Measurements from ENCODE around the gene PLEKHA7. TPM values are rescaled to one million over a fixed set of nuclear protein-coding genes. Genes with fewer than 3 reads are reported as not detected.

Gene PLEKHA7
- total and polyA plus RNA-seq, 7 donors, result 0.74 to 2.6 (median 1.2) TPM

DNA sequence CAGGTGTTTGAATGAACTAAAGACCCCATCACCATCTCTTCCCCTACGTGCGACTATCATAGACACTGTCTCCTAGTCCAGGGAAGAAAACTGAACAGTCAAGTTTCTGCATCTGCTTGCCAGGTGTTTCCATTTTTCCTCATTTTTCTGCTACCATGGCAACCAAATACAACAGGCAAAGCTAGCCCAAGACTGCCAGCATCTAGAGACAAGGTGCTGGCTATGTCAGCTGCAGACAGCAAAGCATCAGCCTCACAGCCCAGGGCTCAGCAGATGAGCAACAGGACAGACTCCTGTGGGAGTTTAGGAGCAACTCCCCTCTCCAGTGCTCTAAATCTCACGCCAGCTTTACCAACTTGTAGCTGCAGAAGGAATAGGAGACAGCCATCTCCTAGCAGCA lies 151.5 kb downstream of the PLEKHA7 start:
- H3K36me3 ChIP-seq (ENCODE audit: insufficient read depth in 1 of 2, low read depth in 1 of 2), result no peaks in the 10 kb centered on the region
- intact Hi-C loops (cut with DNase I), result no loop called here
- TF ChIP-seq, protein P1, sequence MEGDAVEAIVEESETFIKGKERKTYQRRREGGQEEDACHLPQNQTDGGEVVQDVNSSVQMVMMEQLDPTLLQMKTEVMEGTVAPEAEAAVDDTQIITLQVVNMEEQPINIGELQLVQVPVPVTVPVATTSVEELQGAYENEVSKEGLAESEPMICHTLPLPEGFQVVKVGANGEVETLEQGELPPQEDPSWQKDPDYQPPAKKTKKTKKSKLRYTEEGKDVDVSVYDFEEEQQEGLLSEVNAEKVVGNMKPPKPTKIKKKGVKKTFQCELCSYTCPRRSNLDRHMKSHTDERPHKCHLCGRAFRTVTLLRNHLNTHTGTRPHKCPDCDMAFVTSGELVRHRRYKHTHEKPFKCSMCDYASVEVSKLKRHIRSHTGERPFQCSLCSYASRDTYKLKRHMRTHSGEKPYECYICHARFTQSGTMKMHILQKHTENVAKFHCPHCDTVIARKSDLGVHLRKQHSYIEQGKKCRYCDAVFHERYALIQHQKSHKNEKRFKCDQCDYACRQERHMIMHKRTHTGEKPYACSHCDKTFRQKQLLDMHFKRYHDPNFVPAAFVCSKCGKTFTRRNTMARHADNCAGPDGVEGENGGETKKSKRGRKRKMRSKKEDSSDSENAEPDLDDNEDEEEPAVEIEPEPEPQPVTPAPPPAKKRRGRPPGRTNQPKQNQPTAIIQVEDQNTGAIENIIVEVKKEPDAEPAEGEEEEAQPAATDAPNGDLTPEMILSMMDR (IDR thresholded peaks at IDR 0.05), result no peak
- no peaks in the 10 kb centered on the region for H3K27me3 ChIP-seq (ENCODE audit: insufficient read depth in 3 of 3, low read length in 2 of 3)
- no peaks in the 10 kb centered on the region for H3K4me1 ChIP-seq
- H3K4me3 ChIP-seq, result no peak overlapping the region
- H3K9me3 ChIP-seq, result no peaks in the 10 kb centered on the region
- 79 to 88% (median 85%) methylated on average over 3 of the region's 3 CpGs for WGBS, 3 donors
- no peak for DNase-seq
- no peak overlapping the region for H3K27ac ChIP-seq
- no peak for ATAC-seq

DNA sequence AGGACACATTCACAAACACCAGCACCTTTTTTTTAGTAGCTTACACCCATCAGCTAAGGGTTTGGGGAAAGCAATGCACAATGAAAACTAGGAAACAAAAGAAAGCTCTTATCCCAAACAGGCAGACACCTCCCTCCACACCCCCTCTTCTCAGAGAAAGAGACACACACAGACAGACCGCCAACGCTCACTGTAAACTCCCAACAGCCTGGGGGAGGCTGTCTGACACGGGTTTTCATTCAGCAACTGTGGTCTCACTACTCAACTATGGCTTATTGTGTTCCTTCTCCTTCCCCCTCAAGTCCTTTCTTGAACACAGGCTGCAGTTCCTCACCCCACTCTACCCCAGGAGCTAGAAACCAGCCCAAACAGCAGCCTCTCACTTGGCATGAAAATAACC lies 152.4 kb downstream of the PLEKHA7 start:
- no peaks in the 10 kb centered on the region for H3K36me3 ChIP-seq (ENCODE audit: insufficient read depth in 1 of 2, low read depth in 1 of 2)
- WGBS, 3 donors, result 71 to 89% (median 78%) methylated on average over 3 of the region's 3 CpGs
- TF ChIP-seq, protein P1 (IDR thresholded peaks at IDR 0.05), result no peak
- DNase-seq (no peak), ATAC-seq (no peak)
- no peaks in the 10 kb centered on the region for H3K4me1 ChIP-seq
- intact Hi-C loops (cut with DNase I), result no loop called here
- H3K27ac ChIP-seq, result no peak overlapping the region
- H3K27me3 ChIP-seq (ENCODE audit: insufficient read depth in 3 of 3, low read length in 2 of 3), result no peaks in the 10 kb centered on the region
- no peaks in the 10 kb centered on the region for H3K9me3 ChIP-seq
- no peak overlapping the region for H3K4me3 ChIP-seq

DNA sequence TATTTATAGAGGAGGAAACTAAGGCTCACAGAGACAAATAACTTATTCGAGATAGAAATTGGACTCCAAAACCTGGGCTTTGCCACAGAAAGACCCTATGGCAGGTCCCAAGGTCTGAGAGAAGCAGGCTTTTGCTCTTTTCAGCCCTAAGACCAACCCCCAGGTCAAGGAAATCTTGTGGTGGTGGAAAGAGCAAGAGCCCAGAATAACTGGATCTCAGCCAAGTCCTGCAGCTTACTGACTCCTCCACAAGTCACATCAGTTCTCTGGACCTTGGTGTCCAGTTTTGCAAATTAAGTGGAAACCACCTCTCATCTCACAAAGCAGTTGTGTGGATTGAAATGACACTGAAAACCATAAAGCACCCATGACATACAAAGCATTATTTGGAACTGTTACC lies 153.6 kb downstream of the PLEKHA7 start:
- no peaks in the 10 kb centered on the region for H3K27me3 ChIP-seq (ENCODE audit: insufficient read depth in 3 of 3, low read length in 2 of 3)
- TF ChIP-seq, protein P1 (IDR thresholded peaks at IDR 0.05), result no peak
- DNase-seq, result no peak
- no peaks in the 10 kb centered on the region for H3K36me3 ChIP-seq (ENCODE audit: insufficient read depth in 1 of 2, low read depth in 1 of 2)
- H3K9me3 ChIP-seq, result no peaks in the 10 kb centered on the region
- intact Hi-C loops (cut with DNase I), result no loop called here
- ATAC-seq, result no peak
- no peak overlapping the region for H3K4me3 ChIP-seq
- no peak overlapping the region for H3K27ac ChIP-seq
- peaks cover 3% of the 10 kb centered on the region for H3K4me1 ChIP-seq
- WGBS, 3 donors, result 20 to 28% (median 24%) methylated on average over 1 of the region's 1 CpG

DNA sequence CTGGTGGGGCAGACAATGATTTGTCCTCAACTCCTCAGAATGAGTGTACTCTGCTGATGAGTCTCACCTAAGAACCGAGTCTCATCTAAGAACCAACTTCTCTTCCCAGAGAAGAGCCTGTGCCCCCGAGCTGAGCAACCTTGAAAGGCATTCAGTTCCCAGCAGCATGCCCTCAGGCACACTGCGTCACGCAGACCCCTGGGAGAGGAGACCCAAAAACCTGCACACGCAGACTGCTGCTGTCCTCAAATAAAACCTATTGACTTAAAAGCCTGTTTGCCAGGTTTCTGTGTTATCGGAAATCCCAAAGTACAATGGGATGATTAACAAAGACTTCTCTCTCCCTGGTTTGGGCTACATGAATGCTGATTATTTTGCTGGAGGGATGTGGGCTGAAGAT lies 154.6 kb downstream of the PLEKHA7 start:
- H3K9me3 ChIP-seq, result no peaks in the 10 kb centered on the region
- TF ChIP-seq, protein P1 (IDR thresholded peaks at IDR 0.05), result no peak
- DNase-seq, result no peak
- no peak for ATAC-seq
- WGBS, 3 donors, result 88 to 93% (median 90%) methylated on average over 6 of the region's 6 CpGs
- no peak overlapping the region for H3K27ac ChIP-seq
- H3K4me3 ChIP-seq, result no peak overlapping the region
- intact Hi-C loops (cut with DNase I), result no loop called here
- H3K27me3 ChIP-seq (ENCODE audit: insufficient read depth in 3 of 3, low read length in 2 of 3), result no peaks in the 10 kb centered on the region
- H3K36me3 ChIP-seq (ENCODE audit: insufficient read depth in 1 of 2, low read depth in 1 of 2), result no peaks in the 10 kb centered on the region
- peaks cover 3% of the 10 kb centered on the region for H3K4me1 ChIP-seq

DNA sequence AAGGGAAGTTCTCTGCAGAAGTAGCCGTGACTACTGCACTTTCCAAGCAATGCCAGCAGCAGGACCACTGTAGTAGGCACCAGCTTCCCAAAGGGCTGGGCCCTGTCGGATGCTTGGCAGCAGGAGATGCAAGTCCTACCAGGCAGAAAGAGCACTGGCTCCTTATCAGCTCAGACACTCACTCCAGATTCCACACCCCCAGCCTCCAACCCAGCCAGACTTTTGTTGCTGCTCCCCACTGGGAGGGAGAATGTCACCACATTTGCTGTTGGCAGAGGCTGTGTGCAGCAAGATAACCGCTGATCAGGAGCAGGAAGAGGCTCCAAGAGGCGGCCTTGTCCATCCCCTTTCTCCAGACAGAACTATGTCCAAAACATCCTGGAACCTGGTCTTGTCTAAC lies 157.0 kb downstream of the PLEKHA7 start:
- intact Hi-C loops (cut with DNase I), result no loop called here
- H3K9me3 ChIP-seq, result no peaks in the 10 kb centered on the region
- DNase-seq (no peak), ATAC-seq (no peak)
- no peak overlapping the region for H3K27ac ChIP-seq
- peaks cover 3% of the 10 kb centered on the region for H3K4me1 ChIP-seq
- no peaks in the 10 kb centered on the region for H3K36me3 ChIP-seq (ENCODE audit: insufficient read depth in 1 of 2, low read depth in 1 of 2)
- TF ChIP-seq, protein P1 (IDR thresholded peaks at IDR 0.05), result no peak
- H3K27me3 ChIP-seq (ENCODE audit: insufficient read depth in 3 of 3, low read length in 2 of 3), result no peaks in the 10 kb centered on the region
- H3K4me3 ChIP-seq, result no peak overlapping the region
- WGBS, 3 donors, result 51 to 69% (median 62%) methylated on average over 4 of the region's 4 CpGs
